Pancreas (tissue), 10 donors: ENCODE measurements around the gene BANP. TPM values are rescaled to one million over a fixed set of nuclear protein-coding genes. Genes with fewer than 3 reads are reported as not detected.
"Not testable (repeated sequence)": the region's sequence is repeated elsewhere in the genome, so short reads cannot be mapped to it uniquely, and the experiment has no call there.

Source experiments
- ATAC-seq, 4 donors: fragments of 200-7000 bp; cut with Tn5 transposase; one replicate each; pipeline versions ENCODE4 v1.8.0 to v1.9.1; 2020; ENCODE audit warnings: mild to moderate bottlenecking in 4 of 4, moderate library complexity in 4 of 4
- DNase-seq, 6 donors: peaks; one replicate each; pipeline ENCODE4 v3.0.0-alpha.2; 2020
- FAIRE-seq: peaks from 2 replicates; lab custom pipeline; 2012; peaks lifted over from hg19 to GRCh38; lab: Jason Lieb, UNC
- H3K27ac ChIP-seq, 4 donors: fragments of 200-600 bp; sonication (generic); 1 replicate in 3 of 4; 2 replicates in 1 of 4; pipeline versions ENCODE4 v1.5.0 to v1.8.0; 2020
- H3K27me3 ChIP-seq, 4 donors: fragments of 200-600 bp; one replicate each; pipeline ENCODE4 v1.8.0; 2021
- H3K36me3 ChIP-seq, 3 donors: fragments of 200-600 bp; sonication (generic) in 1 of 3; one replicate each; pipeline versions ENCODE4 v1.5.0 to v1.8.0; 2020 to 2021
- H3K4me1 ChIP-seq, 3 donors: fragments of 200-600 bp; one replicate each; pipeline ENCODE4 v1.8.0; 2021
- H3K4me3 ChIP-seq, 4 donors: fragments of 200-600 bp; sonication (generic) in 2 of 4; one replicate each; pipeline versions ENCODE4 v1.5.0 to v1.8.0; 2020 to 2021
- H3K9me3 ChIP-seq, 4 donors: fragments of 200-600 bp; one replicate each; pipeline ENCODE4 v1.8.0; 2021
- WGBS, 2 donors: extraction: QIAGEN DNeasy Blood & Tissue Kit; methylation state at CpG; one replicate each; pipeline ENCODE4 v1.1.7; 2013; 5-methylcytosine and 5-hydroxymethylcytosine counted together
- intact Hi-C, 3 donors: fragments of 100-400 bp; cut with DNase I; formaldehyde crosslinking; loops; one replicate each; pipeline versions ENCODE4 v1.11.1 to v1.14.2; 2022
- polyA plus RNA-seq, 2 donors: library from polyadenylated mRNA; stranded (reverse); fragments of 200-250 nt; gene quantifications; one replicate each; pipeline ENCODE4 v1.2.3, GENCODE V29; 2013
- total RNA-seq, 6 donors: library from RNA; stranded (reverse); fragmentation: NEBNext Ultra II Directional in 4 of 6; extraction: Animal tissue kit (Norgen Biotek cat#: 25700) in 4 of 6; gene quantifications; one replicate each; pipeline versions ENCODE4 v1.2.1 to v1.2.4, GENCODE V29; 2021 to 2023
- TF ChIP-seq, protein P1 (sequence below), 4 donors: fragments of 200-600 bp; sonication (generic) in 3 of 4; IDR thresholded peaks; one replicate each; pipeline versions ENCODE4 v1.5.0 to v1.8.0; 2021; ENCODE audit warnings: antibody characterized with exemption in 4 of 4
- donor health status: healthy with polysubstance abuse.
- donor health status: DM: no; HTN: no; CAD: no; lungs with moderate emphysema.
- donor health status: DM: no; HTN: no; CAD: no.
- donor health status: control.
- donor health status: control.
- donor health status: Bipolar disorder and iron deficiency.
- donor health status: DM: yes; HTN: yes; CAD: no.
- donor health status: DM: no; HTN: no; CAD: no.
- donor health status: DM: no; HTN: no; CAD: no.
- donor health status: DM: yes; HTN: yes; CAD: no.

The BANP gene
- total and polyA plus RNA-seq, 8 donors: 6.1 to 17.8 (median 13.4) TPM

DNA sequence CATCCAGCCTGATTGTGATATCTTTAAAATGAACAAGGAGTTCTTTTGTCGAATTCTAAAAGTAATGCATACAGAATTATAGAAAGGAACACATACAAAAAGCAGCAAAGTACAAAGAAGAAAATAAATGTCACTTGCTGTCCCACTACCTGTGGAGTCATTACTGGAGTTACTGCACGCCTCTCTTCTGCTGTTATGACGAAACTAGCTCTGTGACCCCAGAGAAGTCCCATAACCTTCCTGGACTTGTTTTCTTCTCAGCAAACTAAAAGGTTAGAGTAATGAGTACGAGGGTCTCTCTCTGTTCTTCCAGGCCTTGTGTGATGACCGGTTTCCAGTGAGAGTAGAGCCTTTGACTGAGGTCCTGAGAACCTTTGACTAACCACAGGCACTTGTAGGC, 26.9 kb downstream of the BANP start:
- no peak overlapping the region for H3K4me3 ChIP-seq
- 89% methylated on average over 5 of the region's 5 CpGs for WGBS, 2 donors
- FAIRE-seq: no peak
- intact Hi-C loops: no loop called here
- H3K4me1 ChIP-seq: peaks cover 0 to 16% (median 6%) of the 10 kb centered on the region in 3 donors
- ATAC-seq: no peak
- no peaks in the 10 kb centered on the region for H3K9me3 ChIP-seq
- peak overlapping the region in 2 of 4 donors; percentile 73 to 79 for H3K27ac ChIP-seq
- TF ChIP-seq, protein P1, sequence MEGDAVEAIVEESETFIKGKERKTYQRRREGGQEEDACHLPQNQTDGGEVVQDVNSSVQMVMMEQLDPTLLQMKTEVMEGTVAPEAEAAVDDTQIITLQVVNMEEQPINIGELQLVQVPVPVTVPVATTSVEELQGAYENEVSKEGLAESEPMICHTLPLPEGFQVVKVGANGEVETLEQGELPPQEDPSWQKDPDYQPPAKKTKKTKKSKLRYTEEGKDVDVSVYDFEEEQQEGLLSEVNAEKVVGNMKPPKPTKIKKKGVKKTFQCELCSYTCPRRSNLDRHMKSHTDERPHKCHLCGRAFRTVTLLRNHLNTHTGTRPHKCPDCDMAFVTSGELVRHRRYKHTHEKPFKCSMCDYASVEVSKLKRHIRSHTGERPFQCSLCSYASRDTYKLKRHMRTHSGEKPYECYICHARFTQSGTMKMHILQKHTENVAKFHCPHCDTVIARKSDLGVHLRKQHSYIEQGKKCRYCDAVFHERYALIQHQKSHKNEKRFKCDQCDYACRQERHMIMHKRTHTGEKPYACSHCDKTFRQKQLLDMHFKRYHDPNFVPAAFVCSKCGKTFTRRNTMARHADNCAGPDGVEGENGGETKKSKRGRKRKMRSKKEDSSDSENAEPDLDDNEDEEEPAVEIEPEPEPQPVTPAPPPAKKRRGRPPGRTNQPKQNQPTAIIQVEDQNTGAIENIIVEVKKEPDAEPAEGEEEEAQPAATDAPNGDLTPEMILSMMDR (IDR thresholded peaks at IDR 0.05): no peak
- H3K27me3 ChIP-seq: no peaks in the 10 kb centered on the region
- no peaks in the 10 kb centered on the region for H3K36me3 ChIP-seq
- DNase-seq: no peak

DNA sequence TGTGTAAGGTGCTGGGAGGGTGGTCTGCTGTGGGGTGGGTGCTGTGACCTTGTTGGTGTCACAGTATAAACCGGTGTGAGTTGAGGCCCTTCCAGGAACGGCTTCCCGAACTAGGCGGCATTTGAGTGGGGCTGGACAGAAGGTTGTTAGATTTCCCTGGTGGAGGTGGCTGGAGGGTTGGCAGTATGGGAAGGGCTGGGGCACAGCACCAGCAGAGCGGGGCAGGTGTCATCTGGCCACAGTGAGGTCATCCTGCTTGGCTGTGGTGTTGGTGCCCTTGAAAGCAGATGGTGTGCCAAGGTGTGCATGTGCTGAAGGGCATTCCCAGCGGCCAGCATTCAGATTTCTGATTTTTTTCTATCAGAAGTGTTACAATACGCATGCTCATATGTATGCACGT, 28.1 kb downstream of the BANP start:
- DNase-seq (peak in 5 of 6 donors; percentile 83 to 92 (median 89)), ATAC-seq (peak; percentile 93 to 95 (median 93)), FAIRE-seq (no peak)
- Histone ChIP-seq H3K27me3 (no peaks in the 10 kb centered on the region), H3K9me3 (no peaks in the 10 kb centered on the region), H3K27ac (peak overlapping the region in 3 of 4 donors; percentile 61 to 79 (median 73)), H3K36me3 (no peaks in the 10 kb centered on the region), H3K4me1 (peaks cover 0 to 16% (median 6%) of the 10 kb centered on the region in 3 donors), H3K4me3 (no peak overlapping the region)
- 23 to 25% methylated on average over 8 of the region's 8 CpGs for WGBS, 2 donors
- intact Hi-C loops: no loop called here
- TF ChIP-seq, protein P1 (IDR thresholded peaks at IDR 0.05): no peak

DNA sequence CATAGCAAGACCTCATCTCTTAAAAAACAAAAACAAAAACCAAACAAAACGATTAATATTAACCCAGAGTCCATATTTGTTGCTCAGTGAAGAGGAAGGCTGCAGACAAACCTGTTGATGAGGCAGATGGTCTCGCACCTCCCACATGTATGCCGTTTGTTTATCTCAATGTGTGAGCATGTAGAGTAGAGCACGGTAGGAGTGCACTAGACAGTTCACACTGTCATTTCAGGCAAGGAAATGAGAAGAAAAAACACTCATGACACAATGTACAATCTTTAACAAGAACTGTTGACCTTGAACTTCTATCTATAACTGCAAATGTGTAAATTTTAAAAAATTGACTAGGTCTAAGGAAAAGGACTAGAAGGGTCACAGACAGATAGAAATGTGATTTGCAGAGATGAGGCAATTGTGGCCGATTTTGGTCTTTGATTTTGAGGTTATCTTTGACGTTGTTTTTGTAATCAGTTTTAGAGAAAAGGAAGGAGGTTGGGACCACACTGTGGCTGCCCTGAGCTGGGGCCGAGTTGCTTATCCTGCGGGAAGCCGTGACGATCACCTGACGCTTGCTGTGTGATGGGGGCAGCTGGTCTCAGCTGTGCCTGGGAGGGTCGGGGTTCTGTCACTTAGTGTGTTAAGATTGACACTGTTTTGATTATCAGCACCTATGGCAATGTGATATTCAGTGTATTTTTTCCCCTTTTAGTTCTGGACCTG, 28.8 kb downstream of the BANP start:
- H3K4me3 ChIP-seq, H3K9me3 ChIP-seq, H3K36me3 ChIP-seq, H3K27me3 ChIP-seq, FAIRE-seq, intact Hi-C loops, DNase-seq: not testable (repeated sequence)
- H3K27ac ChIP-seq: peak overlapping the region in 3 of 4 donors; percentile 38 to 73 (median 61)
- peak in 3 of 4 donors; percentile 8 to 21 (median 11) for ATAC-seq
- 38 to 43% methylated on average over 12 of the region's 12 CpGs for WGBS, 2 donors
- peaks cover 0 to 16% (median 6%) of the 10 kb centered on the region in 3 donors for H3K4me1 ChIP-seq

DNA sequence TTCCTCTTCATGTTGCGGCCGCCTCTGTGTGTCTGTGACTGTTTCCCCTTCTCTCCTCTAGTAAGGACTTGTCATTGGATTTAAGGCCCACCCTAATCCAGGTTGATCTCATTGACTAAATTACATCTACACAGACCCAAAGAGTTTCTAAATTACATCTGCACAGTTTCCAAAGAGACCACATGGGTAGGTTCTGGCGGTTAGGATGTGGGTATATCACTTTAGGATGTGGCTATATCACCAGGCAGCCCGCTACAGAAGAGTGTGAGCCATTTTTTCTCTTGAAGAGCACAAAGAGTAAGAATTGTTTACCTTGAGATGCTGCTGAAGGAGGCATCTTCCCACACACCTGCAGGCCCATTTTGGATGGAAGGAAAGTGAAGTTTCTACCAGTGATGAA, 30.1 kb downstream of the BANP start:
- DNase-seq, H3K9me3 ChIP-seq, H3K36me3 ChIP-seq, intact Hi-C loops, H3K4me3 ChIP-seq, H3K27ac ChIP-seq, ATAC-seq, FAIRE-seq, H3K27me3 ChIP-seq: not testable (repeated sequence)
- peaks cover 0 to 16% (median 6%) of the 10 kb centered on the region in 3 donors for H3K4me1 ChIP-seq
- 85% methylated on average over 4 of the region's 4 CpGs for WGBS, 2 donors

DNA sequence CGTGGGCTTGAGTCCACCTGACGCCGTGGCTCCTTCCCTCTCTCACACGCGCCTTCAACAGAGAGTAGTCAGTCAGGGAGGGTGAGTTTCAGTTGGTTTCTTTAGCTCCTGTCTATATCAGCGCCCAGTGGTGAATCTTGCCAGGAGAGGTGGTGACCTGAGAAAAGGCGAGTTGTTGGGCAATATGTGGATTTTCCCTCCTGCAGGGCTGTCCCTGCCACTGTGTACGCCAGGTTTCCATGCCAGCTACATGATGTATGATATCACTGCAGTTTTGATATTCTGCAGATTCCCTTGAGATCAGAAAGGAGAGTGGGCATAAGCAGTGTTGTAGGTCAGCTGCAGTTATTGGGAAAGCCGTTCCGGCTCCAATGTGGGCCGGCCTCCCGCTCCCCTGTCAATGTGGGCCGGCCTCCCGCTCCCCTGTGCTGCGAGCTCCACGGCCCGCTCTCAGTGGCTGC, 31.4 kb downstream of the BANP start:
- peaks cover 0 to 16% (median 6%) of the 10 kb centered on the region in 3 donors for H3K4me1 ChIP-seq
- ATAC-seq (peak; percentile 16 to 46 (median 30)), FAIRE-seq (no peak), DNase-seq (peak in 2 of 6 donors; percentile 26 to 51)
- TF ChIP-seq, protein P1 (IDR thresholded peaks at IDR 0.05): no peak
- peak overlapping the region in 1 of 4 donors; percentile 20 for H3K27ac ChIP-seq
- H3K36me3 ChIP-seq: no peaks in the 10 kb centered on the region
- intact Hi-C loops: no loop called here
- WGBS, 2 donors: 63 to 64% methylated on average over 16 to 17 of the region's 17 CpGs
- H3K9me3 ChIP-seq: no peaks in the 10 kb centered on the region
- no peaks in the 10 kb centered on the region for H3K27me3 ChIP-seq
- H3K4me3 ChIP-seq: no peak overlapping the region
